Activated CD8-positive, alpha-beta memory T cell treated with anti-CD3 and anti-CD28 coated beads for 1 hour (primary cell): ENCODE measurements around the gene CBX7.

ENCODE experiments used
- DNase-seq, 2 donors: peaks; one replicate each; pipeline ENCODE4 v3.0.0-alpha.2; 2020; ENCODE audit warnings: low read depth in 1 of 2; ENCODE audit errors: extremely low read depth in 1 of 2

CBX7 gene

GRCh38 chr22:39148026-39148726 is 4.3 kb downstream of the CBX7 start:
- DNase-seq: no peak

GRCh38 chr22:39147335-39148025 is 5.0 kb downstream of the CBX7 start:
- DNase-seq: no peak

- DNase-seq: no peak
Measured at GRCh38 chr22:39146256-39147101, 6.0 kb downstream of the CBX7 start.

- no peak for DNase-seq
Measured at GRCh38 chr22:39144101-39144767, 8.2 kb downstream of the CBX7 start.

- no peak for DNase-seq
Measured at GRCh38 chr22:39142088-39142680, 10.3 kb downstream of the CBX7 start.

DNA sequence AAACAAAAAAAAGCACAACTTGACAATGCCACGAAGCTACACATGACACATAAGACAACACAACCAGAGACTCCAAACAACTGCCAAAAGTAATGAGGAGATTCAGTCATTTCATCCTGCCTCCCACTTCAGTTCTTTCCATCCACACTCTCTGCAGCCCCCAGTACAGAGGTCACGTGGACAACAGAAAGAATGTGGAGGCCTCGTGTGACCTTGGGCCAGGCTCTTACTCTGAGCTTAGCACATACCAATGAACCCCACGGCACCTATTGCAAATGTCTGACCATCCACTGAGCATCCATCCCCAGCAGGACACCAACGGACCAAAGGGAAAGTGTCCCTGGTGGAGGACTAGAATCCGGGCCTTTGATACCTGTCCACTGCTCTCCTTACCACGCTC is 12.5 kb downstream of the CBX7 start:
- DNase-seq: no peak

GRCh38 chr22:39138357-39138997 is 14.0 kb downstream of the CBX7 start:
- DNase-seq: no peak

- no peak for DNase-seq
Measured at GRCh38 chr22:39136317-39136716, 16.2 kb downstream of the CBX7 start.

GRCh38 chr22:39135092-39135896 is 17.2 kb downstream of the CBX7 start:
- no peak for DNase-seq

DNA sequence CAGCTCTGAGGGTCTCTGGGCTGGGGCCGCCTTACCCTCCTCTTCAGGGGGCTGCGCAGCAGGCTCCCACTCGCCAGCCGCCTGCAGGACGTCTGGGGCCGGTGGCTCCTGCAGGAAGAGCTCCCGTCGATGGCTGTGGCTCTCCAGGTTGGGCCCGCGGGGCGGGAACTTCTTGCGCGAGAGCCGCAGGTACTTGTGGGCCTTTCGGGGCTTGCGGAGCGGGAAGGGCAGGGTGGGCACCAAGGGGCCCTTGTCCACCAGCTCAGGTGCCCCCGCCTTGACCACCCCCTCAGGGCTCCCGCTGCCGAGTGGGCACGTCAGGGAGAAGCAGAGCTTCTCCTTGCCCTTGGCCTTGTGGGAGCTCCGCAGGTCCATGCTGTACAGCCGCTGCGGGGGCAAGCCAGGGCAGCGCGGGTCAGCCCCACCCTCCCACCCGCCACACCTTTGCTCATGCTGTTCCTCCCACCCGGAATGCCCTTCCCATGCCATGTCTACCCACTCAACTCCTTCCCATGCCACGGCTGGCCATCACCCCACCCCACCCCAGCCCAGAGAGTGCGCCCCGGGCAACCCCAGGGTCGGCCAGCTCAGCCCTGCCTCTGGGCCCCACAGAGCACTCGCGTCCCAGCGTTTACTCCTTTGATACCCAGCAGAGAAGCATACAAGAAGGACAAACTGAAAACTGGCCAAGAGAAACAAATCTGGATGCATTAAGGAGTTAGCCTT is 18.0 kb downstream of the CBX7 start:
- no peak for DNase-seq

DNA sequence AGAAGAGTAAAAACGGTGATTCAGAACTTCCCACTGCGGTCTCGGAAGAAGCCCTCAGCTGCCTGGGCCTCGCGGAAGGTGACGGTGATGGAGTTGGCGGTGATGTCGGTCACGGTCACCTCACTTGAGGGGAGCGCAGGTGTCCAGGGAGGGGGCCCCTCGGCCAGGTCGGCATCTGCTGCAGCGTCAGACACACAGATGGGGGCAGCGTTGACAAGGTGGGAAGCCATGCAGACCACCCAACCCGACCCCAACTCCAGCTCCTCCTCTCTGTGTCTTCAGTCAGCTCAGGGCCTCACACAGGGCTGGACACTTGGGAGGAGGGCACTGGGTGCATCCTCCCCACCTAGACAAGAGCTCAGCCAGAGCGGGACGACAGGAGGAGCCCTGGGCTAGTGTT is 18.6 kb downstream of the CBX7 start:
- DNase-seq: no peak

DNA sequence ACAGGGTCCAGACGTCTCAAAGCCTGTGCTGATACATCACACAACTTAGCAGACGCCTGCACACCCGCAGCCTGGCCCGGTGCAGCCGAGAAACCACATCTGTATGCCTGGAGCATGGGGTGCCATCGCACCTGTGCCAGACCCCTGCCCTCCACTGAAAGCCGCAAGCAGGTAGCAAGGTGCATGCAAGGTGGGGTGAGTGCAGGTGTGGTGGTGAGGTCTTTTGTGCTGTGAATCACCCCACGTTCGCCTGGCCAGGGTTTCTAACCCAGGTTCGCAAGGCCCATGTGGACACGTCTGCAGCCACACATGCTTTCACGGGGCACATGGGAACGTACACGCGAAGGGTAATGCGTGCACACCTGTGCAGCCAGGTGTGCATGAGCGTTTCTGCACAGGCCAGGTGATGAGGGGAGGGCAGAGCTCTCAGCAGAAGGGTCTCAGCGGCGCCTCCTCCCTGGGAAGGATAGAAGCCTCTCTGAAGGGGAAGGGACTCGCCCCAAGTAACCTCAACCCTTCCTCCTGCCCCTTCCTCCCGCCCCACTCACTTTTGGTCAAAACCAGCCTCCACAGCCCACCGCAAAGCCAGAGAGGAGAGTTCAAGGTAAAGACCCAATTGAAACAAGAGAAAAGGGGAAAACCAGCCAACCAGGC is 19.5 kb downstream of the CBX7 start:
- DNase-seq: no peak

DNA sequence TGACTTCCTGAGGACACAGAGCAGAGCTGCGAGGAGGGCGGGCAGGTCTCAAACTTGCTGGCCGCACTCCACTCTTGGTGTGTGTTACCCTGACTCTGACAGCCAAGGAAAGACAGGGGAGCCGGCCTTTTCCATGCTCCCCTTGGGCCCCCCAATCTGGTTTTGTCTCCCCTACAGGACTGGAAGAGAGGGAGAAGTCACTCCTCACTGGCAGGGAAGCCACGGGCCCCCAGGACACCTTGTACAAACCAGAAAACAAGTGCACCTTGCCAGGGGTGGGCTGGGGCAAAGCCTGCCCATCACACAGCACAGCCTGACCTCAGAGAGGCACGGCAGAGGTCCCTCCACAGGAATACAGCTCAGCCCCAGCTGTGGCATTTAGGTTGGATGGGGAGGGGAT is 20.2 kb downstream of the CBX7 start:
- DNase-seq: no peak

GRCh38 chr22:39130892-39131855 is 21.3 kb downstream of the CBX7 start:
- DNase-seq: no peak

DNA sequence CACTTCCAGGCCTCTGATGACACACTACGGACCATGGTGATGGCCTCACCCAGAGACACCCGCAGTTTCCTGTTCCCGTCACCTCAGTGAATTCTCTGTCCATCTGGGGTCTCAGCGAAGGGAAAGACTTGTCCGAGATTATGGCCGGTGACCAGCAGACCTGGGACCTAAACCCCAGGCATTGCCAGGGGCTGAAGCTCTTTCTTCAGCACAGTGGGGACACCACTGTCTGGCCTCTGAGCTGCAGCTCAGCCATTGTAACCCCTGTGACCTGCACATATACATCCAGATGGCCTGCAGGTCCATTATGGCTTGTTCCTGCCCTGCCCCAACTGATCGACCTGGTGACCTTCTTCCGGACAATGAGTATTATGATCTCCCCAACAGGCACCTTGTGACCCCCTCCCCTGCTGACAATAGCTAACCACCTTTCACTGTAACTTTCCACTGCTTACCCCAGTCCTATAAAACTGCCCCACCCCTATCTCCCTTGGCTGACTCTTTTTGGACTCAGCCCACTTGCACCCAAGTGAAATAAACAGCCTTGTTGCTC is 22.3 kb downstream of the CBX7 start:
- no peak for DNase-seq

- DNase-seq: no peak
Measured at GRCh38 chr22:39129746-39130145, 22.7 kb downstream of the CBX7 start.

GRCh38 chr22:39129081-39129480 is 23.4 kb downstream of the CBX7 start:
- DNase-seq: no peak
